ENCODE results near the gene MBP.

The MBP gene

DNA sequence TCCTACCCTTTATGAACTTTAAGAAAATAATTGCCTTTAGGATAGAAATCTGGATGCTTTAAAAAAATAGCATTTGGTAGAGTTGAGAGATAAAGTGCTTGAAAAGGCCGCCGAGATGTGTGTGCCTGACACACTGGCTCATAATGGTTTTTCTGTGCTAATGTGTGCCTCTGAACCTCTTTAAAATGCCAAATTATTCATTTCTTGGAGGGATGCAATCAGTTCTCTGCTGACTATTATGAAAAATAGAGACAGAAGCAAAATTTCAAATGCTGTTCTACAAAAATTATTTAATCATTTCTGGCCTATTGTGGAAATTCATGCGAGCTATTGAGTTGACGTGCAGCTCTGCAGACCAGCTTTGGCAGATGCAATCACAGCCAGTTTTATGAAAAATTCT, 18.0 kb upstream of the MBP start:
- FAIRE-seq: no peak

DNA sequence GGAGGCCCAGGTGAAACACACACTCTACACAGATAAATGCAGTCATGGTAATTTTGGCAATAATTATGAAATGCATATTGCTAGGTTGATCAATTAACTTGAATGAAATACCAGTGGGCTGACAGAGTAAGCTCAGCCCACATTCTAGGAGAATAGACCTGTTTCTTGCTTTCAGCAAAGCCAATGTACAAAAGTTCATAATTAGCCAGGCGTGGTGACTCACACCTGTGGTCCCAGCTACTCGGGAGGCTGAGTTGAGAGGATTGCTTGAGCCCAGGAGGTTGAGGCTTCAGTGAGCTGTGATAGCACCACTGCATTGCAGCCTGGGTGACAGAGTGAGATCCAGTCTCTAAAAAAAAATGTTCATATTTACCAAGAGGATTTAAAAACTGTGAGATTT, 15.7 kb upstream of the MBP start:
- no peak for FAIRE-seq

GRCh38 chr18:77147418-77147852, 14.9 kb upstream of the MBP start:
- FAIRE-seq: no peak

- FAIRE-seq: no peak
Measured at GRCh38 chr18:77146249-77147080, 13.9 kb upstream of the MBP start.

- no peak for FAIRE-seq
Measured at GRCh38 chr18:77145364-77145901, 12.8 kb upstream of the MBP start.

DNA sequence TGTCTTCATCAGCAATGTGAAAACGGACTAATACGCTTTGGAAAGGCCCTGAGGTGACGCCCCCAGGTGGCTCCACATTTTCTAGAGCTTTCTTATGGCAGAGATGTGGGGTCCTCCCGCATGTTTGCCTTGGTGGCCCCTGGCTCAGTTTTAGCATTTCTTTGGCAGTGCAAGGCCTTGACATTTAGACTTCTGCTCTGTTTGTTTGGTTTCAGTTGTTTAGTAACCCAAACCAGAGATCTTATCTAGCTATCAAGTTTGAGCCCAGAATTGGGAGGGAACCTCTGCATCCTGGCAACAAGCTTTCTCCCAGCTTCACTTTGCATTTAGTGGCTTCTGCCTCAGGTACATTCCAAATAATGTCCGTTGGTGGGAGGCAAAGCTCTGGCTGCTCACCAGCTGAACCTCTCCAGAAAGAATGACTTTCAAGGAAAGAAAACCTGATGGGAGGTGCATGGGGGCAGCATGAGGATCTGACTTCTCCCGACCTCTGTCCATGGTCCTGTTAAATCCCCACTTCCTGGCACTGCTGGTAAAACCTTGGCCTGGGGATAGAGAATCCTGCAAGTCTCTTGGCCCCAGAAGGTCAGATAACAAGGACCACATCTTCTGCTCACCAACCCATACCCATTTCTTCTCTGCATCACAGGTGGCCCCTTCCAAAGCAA, 12.0 kb upstream of the MBP start:
- FAIRE-seq: no peak

- no peak for FAIRE-seq
Measured at GRCh38 chr18:77144046-77144445, 11.5 kb upstream of the MBP start.

GRCh38 chr18:77143196-77143595, 10.6 kb upstream of the MBP start:
- FAIRE-seq: no peak

- no peak for FAIRE-seq
Measured at GRCh38 chr18:77141401-77142118, 9.0 kb upstream of the MBP start.

DNA sequence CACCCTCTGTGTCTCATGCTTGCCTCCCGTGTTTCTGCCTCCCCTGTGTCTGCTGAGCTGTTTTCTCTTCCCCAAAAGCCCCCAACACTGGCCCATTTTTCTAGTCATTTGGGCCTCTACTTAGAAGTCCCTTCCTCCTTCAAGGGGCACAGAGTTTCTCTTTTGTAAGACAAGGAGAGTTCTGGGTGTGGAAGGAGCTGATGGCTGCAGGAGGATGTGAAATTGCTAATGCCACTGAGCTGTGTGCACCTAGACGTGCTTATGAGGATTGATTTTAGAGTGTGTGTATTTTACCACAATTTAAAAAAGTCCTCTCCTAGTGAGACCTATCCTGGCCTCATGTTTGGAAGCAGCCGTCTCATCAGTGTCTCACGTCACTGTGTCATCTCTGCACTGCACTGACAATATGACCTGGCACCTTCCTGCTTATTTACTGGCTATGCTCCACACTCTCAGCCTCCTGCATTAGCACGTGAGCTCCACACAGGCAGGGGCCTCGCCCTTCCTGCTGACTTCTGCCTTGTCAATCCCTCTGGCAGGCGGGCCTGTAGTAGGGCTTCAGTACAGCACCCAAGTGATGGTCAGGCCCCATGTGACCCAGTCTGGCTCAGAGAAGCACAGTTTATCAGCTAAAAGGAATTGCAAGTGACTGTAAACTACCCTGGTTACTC, 8.0 kb upstream of the MBP start:
- FAIRE-seq: no peak

DNA sequence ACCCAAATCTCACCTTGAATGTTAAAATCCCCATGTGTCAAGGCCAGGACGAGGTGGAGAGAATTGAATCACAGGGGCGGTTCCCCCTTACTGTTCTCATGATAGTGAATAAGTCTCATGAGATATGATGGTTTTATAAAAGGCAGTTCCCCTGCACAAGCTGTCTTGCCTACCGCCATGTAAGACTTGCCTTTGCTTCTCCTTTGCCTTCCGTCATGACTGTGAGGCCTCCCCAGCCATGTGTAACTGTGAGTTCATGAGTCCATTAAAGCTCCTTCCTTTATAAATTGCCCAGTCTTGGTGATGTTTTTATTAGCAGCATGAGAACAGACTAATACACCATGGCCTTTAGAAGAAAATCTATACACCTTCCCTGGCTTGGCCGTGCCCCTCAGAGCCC, 7.4 kb upstream of the MBP start:
- no peak for FAIRE-seq

DNA sequence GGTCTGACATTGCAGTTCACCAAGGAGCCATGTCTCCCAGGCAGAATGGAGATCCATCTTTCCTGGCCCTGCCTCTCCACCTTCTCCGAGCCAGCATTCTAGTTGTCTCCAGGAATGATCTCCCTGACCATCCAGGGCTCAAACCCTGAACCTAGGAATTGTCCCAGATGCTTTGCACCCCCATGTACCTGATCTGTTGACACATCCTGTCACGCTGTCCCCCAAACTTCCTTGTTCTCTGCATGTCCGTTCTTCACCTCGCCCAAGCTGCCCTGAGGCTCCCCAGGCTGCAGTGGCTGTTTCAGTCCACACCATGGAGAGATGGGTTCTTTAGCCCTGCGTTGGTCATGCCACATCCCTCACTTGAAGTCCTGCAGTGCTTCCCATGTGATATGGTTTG, 7.0 kb upstream of the MBP start:
- no peak for FAIRE-seq

- FAIRE-seq: no peak
Measured at GRCh38 chr18:77138270-77138669, 5.7 kb upstream of the MBP start.

- no peak for FAIRE-seq
Measured at GRCh38 chr18:77137851-77138250, 5.3 kb upstream of the MBP start.

DNA sequence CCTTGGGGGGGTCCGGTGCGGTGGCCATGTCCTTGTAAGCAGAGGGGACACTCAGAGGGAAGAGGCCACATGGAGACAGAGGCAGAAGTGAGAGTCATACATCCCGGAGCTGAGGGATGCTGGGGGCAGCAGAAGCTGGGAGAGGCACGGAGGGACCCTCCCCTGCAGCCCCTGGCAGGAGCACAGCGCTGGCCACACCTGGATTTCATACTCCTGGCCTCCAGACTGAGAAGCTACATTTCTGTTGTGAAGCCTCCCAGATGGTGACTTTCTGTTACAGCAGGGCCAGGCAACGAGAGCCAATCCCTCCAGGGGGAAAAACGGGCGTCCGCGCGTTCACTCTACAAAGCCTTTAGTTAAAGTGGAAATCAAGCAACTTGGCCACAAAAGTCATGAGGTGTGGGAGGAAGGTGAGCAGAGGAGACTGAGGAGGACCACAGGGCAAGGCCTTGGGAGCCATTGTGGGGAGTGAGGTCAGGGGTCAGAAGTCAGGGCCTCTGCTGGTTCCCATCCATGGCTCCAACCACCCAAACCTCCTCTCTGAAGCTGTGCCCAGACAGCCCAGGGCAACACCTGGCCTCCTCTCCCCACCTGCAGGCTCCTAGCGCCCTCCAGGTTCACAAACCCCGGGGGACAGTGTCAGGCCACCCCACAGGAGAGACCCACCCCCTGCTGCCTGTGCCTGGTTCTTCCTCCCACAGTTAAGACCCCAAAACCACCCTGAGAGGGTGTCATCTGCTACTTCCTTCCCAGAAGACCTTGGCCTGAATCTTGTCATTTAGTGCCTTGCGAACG, 4.5 kb upstream of the MBP start:
- no peak for FAIRE-seq

DNA sequence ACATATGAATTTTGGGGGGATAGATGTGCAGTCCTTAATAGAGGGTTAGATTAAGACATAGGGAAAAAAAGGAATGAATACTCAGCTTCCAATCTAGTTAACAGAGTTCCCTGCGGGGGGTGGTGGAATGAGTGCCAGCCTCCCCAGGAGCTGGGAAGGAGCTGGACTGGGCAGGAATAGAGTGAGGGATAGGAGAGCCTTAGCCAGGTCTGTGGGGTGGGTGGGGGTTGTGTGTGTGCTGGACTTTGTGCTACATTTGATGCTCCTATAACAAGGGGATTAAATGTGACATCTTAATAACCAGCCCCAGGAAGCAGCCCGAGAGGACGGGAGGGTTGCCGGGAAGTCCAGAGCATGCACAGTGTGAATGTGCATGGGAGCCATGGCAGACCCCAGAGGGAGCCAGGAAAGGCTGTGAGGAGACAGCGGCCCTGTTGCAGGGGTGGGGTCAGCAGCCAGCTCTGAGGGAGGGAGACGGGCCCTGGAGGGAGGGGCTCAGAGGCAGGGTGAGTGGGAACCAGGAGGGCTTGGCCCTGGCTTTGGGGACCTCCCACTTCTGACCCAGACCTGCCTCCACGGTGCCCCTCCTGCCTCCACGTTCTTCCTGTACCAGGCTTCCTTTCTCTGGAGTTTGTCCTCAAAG, 3.6 kb upstream of the MBP start:
- FAIRE-seq: no peak

- FAIRE-seq: no peak
Measured at GRCh38 chr18:77135339-77136075, 2.9 kb upstream of the MBP start.

DNA sequence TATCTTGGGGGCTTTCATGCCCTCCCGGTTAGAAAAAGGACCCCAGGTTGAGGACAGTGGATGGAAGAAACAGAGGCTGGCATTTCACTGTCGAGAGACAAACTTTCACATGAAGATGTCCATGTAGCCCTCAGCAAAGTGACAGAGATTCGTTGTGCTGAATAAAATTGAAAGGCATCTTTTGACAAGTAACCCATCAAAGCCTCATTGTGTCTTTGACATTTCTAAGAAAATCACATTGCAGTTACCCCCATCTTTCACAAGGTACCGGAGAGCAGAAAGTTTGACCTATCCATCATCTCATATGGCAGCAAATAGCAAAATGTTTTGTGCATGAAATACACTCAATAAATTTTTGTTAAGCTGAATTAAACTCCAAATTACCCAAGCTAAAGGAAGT, 2.0 kb upstream of the MBP start:
- FAIRE-seq: no peak

DNA sequence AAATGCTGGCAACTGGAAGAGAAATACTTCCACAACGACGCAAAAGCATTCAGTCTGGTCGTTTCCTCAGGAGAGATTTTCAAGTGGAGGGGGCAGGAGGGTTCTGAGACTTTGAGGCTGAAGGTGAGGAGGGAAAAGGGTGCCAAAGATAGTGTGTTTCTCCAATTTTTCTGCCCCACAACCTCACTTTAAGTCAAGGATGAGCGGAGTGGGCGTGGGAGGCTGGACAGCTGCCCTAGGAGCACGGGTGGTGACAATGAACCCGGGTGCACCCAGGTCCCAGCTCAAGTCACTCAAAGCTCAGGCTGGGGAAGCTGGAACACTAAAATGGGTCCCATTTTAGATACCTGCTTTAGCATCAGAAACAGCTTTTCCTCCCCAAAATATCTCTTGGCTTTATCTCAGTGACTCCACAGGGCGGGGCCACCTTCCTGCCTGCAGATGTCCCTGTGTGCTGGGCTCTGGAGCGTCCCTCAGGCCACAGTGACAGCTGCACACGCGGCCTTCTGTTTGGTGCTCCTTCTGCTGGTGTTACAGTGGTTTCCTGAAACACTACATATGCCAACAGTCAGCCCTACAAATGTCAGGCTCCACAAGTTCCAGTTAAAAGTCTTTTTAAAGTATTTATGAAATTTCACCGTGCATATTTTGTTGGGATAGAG, 1.4 kb upstream of the MBP start:
- FAIRE-seq: no peak
